Endodermal cell (in vitro differentiated cells): ENCODE data around the gene DNAJC22. TPM values are rescaled to one million over a fixed set of nuclear protein-coding genes. Genes with fewer than 3 reads are reported as not detected.

Source experiments
- DNase-seq: peaks from one replicate; pipeline ENCODE4 v3.0.0-alpha.2; 2017
- H3K27ac ChIP-seq: 2 replicates; pipeline ENCODE4 v1.5.1; 2013; ENCODE audit warnings: mild to moderate bottlenecking, low read depth, low read length, moderate library complexity
- H3K27me3 ChIP-seq: 2 replicates; pipeline ENCODE4 v1.6.1; 2013; ENCODE audit warnings: mild to moderate bottlenecking, low read length, moderate library complexity; ENCODE audit not compliant: insufficient read depth, control insufficient read depth, poor library complexity, severe bottlenecking
- H3K36me3 ChIP-seq: 2 replicates; pipeline ENCODE4 v1.7.0; 2013; ENCODE audit warnings: mild to moderate bottlenecking, low read length, moderate library complexity; ENCODE audit not compliant: control insufficient read depth, insufficient read depth
- H3K4me1 ChIP-seq: one replicate; pipeline ENCODE4 v1.7.0; 2013; ENCODE audit warnings: low read length; ENCODE audit not compliant: control insufficient read depth, insufficient read depth
- H3K4me3 ChIP-seq: 2 replicates; pipeline ENCODE4 v1.5.1; 2013; ENCODE audit warnings: mild to moderate bottlenecking, low read length, moderate library complexity
- H3K9ac ChIP-seq: 2 replicates; pipeline ENCODE4 v1.6.1; 2013; ENCODE audit warnings: mild to moderate bottlenecking, low read length, moderate library complexity; ENCODE audit not compliant: poor library complexity, severe bottlenecking; ENCODE audit errors: extremely low read depth
- H3K9me3 ChIP-seq: 2 replicates; pipeline ENCODE4 v1.6.1; 2013; ENCODE audit warnings: mild to moderate bottlenecking, low read length, moderate library complexity; ENCODE audit not compliant: control insufficient read depth
- H3K27ac Mint-ChIP-seq: 2 replicates; pipeline ENCODE4 v1.8.0; 2020; ENCODE audit warnings: mixed read lengths
- H3K27me3 Mint-ChIP-seq: 2 replicates; pipeline ENCODE4 v1.8.0; 2021; ENCODE audit warnings: mild to moderate bottlenecking, mixed read lengths; ENCODE audit not compliant: insufficient read depth
- H3K36me3 Mint-ChIP-seq: 2 replicates; pipeline ENCODE4 v1.8.0; 2020; ENCODE audit warnings: low read depth, mixed read lengths
- H3K4me1 Mint-ChIP-seq: 2 replicates; pipeline ENCODE4 v1.8.0; 2020; ENCODE audit warnings: mixed read lengths
- H3K4me3 Mint-ChIP-seq: 2 replicates; pipeline ENCODE4 v1.8.0; 2020; ENCODE audit warnings: mild to moderate bottlenecking, moderate library complexity, mixed read lengths
- H3K9me3 Mint-ChIP-seq: 2 replicates; pipeline ENCODE4 v1.8.0; 2020; ENCODE audit warnings: mild to moderate bottlenecking, mixed read lengths
- WGBS, 2 experiments: methylation state at CpG; one replicate each; pipeline versions ENCODE4 v1.1.5 to v1.1.7; 2013; ENCODE audit warnings: missing lambda C conversion rate in 2 of 2, mixed read lengths in 1 of 2; ENCODE audit not compliant: insufficient coverage in 1 of 2, insufficient read length in 1 of 2; 5-methylcytosine and 5-hydroxymethylcytosine counted together
- total RNA-seq, 2 donors: library from RNA; stranded (reverse); fragmentation: NEBNext Ultra II Directional in 1 of 2; extraction: Animal tissue kit (Norgen Biotek cat#: 25700) in 1 of 2; gene quantifications; 2 replicates in 1 of 2; 3 replicates in 1 of 2; pipeline ENCODE4 v1.2.1, GENCODE V29; 2021
- TF ChIP-seq, protein P1 (sequence below): fragments of 200-600 bp; sonication (generic); conservative IDR thresholded peaks from 2 replicates; pipeline ENCODE4 v1.5.0; 2021; ENCODE audit warnings: antibody characterized with exemption, mild to moderate bottlenecking

DNAJC22 gene
- total RNA-seq, 2 donors from 2014 or later, result 1.9 to 4.6 TPM

DNA sequence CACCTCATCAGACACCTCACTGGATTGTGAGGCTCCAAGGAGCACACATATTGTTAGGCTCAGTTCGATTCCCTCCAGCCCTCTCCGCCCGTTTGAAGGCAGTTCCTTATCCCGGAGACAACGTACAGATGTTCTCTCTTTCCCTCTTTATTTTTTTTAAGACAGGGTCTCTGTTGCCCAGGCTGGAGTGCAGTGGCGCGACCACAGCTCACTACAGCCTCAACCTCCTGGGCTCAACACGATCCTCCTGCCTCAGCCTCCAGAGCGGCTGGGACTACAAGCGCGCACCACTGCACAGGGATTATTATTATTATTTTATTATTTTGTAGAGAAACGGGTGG lies 24.4 kb upstream of the DNAJC22 start:
- DNase-seq, result peak; percentile 73
- Histone ChIP-seq H3K27ac (no peak overlapping the region), H3K4me1 (peaks cover 4% of the 10 kb centered on the region), H3K9ac (peak overlapping the region; percentile 84), H3K4me3 (peak overlapping the region; percentile 93), H3K36me3 (peaks cover 21% of the 10 kb centered on the region), H3K9me3 (no peaks in the 10 kb centered on the region), H3K27me3 (peaks cover 14% of the 10 kb centered on the region)
- Mint-ChIP-seq H3K4me3 (peak overlapping the region; percentile 99), H3K27me3 (peaks cover 14% of the 10 kb centered on the region), H3K36me3 (peaks cover 12% of the 10 kb centered on the region), H3K27ac (peak overlapping the region; percentile 91), H3K4me1 (peaks cover 12% of the 10 kb centered on the region), H3K9me3 (no peaks in the 10 kb centered on the region)
- TF ChIP-seq, protein P1, sequence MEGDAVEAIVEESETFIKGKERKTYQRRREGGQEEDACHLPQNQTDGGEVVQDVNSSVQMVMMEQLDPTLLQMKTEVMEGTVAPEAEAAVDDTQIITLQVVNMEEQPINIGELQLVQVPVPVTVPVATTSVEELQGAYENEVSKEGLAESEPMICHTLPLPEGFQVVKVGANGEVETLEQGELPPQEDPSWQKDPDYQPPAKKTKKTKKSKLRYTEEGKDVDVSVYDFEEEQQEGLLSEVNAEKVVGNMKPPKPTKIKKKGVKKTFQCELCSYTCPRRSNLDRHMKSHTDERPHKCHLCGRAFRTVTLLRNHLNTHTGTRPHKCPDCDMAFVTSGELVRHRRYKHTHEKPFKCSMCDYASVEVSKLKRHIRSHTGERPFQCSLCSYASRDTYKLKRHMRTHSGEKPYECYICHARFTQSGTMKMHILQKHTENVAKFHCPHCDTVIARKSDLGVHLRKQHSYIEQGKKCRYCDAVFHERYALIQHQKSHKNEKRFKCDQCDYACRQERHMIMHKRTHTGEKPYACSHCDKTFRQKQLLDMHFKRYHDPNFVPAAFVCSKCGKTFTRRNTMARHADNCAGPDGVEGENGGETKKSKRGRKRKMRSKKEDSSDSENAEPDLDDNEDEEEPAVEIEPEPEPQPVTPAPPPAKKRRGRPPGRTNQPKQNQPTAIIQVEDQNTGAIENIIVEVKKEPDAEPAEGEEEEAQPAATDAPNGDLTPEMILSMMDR, result no peak
- WGBS, 2 experiments, result 36 to 43% methylated on average over 5 to 10 of the region's 12 CpGs

DNA sequence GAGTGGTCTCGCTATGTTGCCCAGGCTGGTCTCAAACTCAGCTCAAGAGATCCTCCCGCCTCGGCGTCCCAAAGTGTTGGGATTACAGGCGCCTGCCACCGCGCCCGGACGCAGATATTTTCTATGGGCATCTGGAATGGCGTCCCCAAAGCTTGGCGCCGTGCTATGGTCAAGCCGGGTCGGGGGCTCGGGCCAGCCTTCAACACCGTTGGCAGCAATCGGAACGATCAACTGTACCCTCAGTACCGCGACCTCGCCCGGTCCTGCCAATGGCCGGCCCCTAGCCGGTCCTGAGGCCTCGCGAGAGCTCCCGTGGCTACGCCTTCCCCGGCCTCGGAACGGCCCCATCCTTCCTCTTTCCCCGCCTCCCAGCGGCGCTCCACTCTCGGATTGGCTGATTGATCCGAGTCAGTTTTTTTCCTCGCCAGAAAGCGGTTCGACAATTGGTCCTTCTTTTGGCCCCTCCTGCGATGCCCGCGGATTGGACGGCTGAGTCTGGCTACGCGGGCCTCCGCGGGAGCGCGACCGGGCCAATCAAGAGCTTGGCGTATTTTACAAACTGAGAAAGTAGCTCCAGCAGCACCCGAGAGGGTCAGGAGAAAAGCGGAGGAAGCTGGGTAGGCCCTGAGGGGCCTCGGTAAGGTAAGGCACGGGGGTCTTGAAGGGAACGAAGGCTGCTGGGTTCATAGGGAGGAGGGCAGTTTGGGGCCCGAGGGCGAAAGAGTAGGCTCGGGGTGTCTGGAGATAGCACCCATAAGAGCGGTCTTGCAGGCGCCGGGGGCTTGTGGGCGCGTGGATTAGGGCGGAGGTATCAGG lies 23.8 kb upstream of the DNAJC22 start, which contains the start of gene TROAP:
TROAP (plus strand) TSS at position 548 of the 816 bp plus-strand sequence. CDS start 354 bp downstream, outside the sequence.
- WGBS, 2 experiments, result 0 to 1% methylated on average over 45 to 65 of the region's 65 CpGs
- Histone ChIP-seq H3K9ac (peak within 1 kb of the TSS; percentile 84), H3K27me3 (peaks cover 14% of the 10 kb centered on the region), H3K9me3 (no peaks in the 10 kb centered on the region), H3K4me1 (peaks cover 4% of the 10 kb centered on the region), H3K4me3 (peak within 1 kb of the TSS; percentile 93), H3K27ac (no peak within 1 kb of the TSS), H3K36me3 (peaks cover 26% of the 10 kb centered on the region)
- Mint-ChIP-seq H3K27ac (peak within 1 kb of the TSS; percentile 99), H3K4me3 (peak within 1 kb of the TSS; percentile 99), H3K4me1 (peaks cover 12% of the 10 kb centered on the region), H3K36me3 (peaks cover 17% of the 10 kb centered on the region), H3K27me3 (peaks cover 11% of the 10 kb centered on the region), H3K9me3 (no peaks in the 10 kb centered on the region)
- peak; percentile 100 for DNase-seq
- TF ChIP-seq, protein P1, result no peak

DNA sequence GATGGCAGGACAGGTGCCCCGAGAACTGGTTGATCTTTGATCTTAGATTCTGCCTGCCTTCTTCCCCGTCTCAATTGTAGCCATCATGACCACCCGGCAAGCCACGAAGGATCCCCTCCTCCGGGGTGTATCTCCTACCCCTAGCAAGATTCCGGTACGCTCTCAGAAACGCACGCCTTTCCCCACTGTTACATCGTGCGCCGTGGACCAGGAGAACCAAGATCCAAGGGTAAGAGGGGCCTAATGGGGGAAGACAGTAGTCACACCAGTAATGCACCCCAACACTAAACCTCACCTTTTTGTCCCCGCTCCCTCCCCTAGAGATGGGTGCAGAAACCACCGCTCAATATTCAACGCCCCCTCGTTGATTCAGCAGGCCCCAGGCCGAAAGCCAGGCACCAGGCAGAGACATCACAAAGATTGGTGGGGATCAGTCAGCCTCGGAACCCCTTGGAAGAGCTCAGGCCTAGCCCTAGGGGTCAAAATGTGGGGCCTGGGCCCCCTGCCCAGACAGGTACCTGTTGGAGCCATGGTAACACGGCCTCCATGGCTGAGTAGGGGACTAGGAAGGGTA lies 23.1 kb upstream of the DNAJC22 start:
- Histone ChIP-seq H3K27ac (no peak overlapping the region), H3K36me3 (peaks cover 27% of the 10 kb centered on the region), H3K27me3 (peaks cover 11% of the 10 kb centered on the region), H3K4me3 (peak overlapping the region; percentile 93), H3K9ac (peak overlapping the region; percentile 84), H3K4me1 (peaks cover 4% of the 10 kb centered on the region), H3K9me3 (no peaks in the 10 kb centered on the region)
- Mint-ChIP-seq H3K4me1 (peaks cover 12% of the 10 kb centered on the region), H3K36me3 (peaks cover 18% of the 10 kb centered on the region), H3K4me3 (peak overlapping the region; percentile 99), H3K27ac (peak overlapping the region; percentile 99), H3K9me3 (no peaks in the 10 kb centered on the region), H3K27me3 (peaks cover 11% of the 10 kb centered on the region)
- TF ChIP-seq, protein P1, result no peak
- DNase-seq, result no peak
- 14 to 20% methylated on average over 9 to 19 of the region's 19 CpGs for WGBS, 2 experiments
